Gastrocnemius medialis (tissue), 4 donors: ENCODE measurements around the gene SULT1A1.
"Not testable (repeated sequence)": the region's sequence is repeated elsewhere in the genome, so short reads cannot be mapped to it uniquely, and the experiment has no call there.

Experiments used
- POLR2A ChIP-seq, 2 donors: fragments of 450-650 bp; IDR thresholded peaks; one replicate each; pipeline ENCODE4 v1.6.1; 2017; ENCODE audit warnings: antibody characterized with exemption in 2 of 2, mild to moderate bottlenecking in 2 of 2, moderate library complexity in 2 of 2
- TF ChIP-seq, protein P1 (sequence below), 5 experiments: fragments of 450-650 bp in 3 of 5; fragments of 200-600 bp in 2 of 5; sonication (generic) in 2 of 5; IDR thresholded peaks in 4 of 5; conservative IDR thresholded peaks in 1 of 5; 1 replicate in 4 of 5; 2 replicates in 1 of 5; pipeline ENCODE4 v1.5.1; 2016 to 2019; ENCODE audit warnings: antibody characterized with exemption in 5 of 5, mild to moderate bottlenecking in 3 of 5, moderate library complexity in 3 of 5

DNA sequence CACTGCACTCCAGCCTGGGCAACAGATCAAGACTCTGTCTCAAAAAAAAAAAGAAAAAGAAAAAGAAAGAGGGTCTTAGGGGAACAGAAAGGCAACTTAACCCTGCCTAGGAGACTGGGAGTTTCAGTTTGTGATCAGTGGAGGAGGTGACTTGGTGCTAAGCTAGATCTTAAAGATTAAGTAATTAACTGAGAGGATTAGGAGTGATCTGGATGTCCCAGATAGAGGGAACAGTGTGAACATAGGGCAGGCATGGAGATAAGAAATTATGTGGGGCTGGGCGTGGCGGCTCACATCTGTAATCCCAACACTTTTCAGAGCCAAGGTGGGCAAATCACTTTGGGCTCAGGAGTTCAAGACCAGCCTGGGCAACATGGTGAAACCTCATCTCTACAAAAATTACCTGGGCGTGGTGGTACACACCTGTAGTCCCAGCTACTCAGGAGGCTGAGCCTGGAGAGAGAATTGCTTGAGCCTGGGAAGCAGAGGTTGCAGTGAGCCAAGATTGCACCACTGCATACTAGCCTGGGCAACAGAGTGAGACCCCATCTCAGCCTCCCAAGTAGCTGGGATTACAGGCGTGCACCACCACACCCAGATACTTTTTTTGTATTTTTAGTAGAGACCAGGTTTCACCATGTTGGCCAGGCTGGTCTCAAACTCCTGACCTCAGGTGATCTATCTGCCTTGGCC is 43.5 kb downstream of the SULT1A1 start:
- TF ChIP-seq, protein P1, sequence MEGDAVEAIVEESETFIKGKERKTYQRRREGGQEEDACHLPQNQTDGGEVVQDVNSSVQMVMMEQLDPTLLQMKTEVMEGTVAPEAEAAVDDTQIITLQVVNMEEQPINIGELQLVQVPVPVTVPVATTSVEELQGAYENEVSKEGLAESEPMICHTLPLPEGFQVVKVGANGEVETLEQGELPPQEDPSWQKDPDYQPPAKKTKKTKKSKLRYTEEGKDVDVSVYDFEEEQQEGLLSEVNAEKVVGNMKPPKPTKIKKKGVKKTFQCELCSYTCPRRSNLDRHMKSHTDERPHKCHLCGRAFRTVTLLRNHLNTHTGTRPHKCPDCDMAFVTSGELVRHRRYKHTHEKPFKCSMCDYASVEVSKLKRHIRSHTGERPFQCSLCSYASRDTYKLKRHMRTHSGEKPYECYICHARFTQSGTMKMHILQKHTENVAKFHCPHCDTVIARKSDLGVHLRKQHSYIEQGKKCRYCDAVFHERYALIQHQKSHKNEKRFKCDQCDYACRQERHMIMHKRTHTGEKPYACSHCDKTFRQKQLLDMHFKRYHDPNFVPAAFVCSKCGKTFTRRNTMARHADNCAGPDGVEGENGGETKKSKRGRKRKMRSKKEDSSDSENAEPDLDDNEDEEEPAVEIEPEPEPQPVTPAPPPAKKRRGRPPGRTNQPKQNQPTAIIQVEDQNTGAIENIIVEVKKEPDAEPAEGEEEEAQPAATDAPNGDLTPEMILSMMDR (IDR thresholded peaks at IDR 0.05 in 4 of 5, conservative IDR thresholded peaks at IDR 0.05 in 1 of 5) = not testable (repeated sequence)
- TF ChIP-seq POLR2A (IDR thresholded peaks at IDR 0.05) = not testable (repeated sequence)
